Activated naive CD8-positive, alpha-beta T cell treated with anti-CD3 and anti-CD28 coated beads, Interleukin-2, amount 10 ng/mL, durations not matched to agents 7 days and 5 days (primary cell): ENCODE data around the gene TMTC2. TPM values are rescaled to one million over a fixed set of nuclear protein-coding genes. Genes with fewer than 3 reads are reported as not detected.

Experiments used
- ATAC-seq: fragments of 150-1000 bp; cut with Tn5 transposase; one replicate; pipeline ENCODE4 v1.10.0; 2021; ENCODE audit warnings: low read depth, moderate library complexity
- POLR2A ChIA-PET: fragments of 350-600 bp; sonication (Branson Sonifier 250); formaldehyde crosslinking; loops from one replicate; lab custom pipeline; 2021; ENCODE audit warnings: antibody characterized with exemption; lab: Charles Lee
- DNase-seq: peaks from one replicate; pipeline ENCODE4 v3.0.0; 2021
- H3K27ac Mint-ChIP-seq: one replicate; pipeline ENCODE4 v1.8.0; 2022; ENCODE audit warnings: mild to moderate bottlenecking, mixed read lengths
- H3K27me3 Mint-ChIP-seq: one replicate; pipeline ENCODE4 v1.8.0; 2022; ENCODE audit warnings: mild to moderate bottlenecking, moderate library complexity, mixed read lengths
- H3K36me3 Mint-ChIP-seq: one replicate; pipeline ENCODE4 v1.8.0; 2021; ENCODE audit warnings: mild to moderate bottlenecking, mixed read lengths
- H3K4me1 Mint-ChIP-seq: one replicate; pipeline ENCODE4 v1.8.0; 2021; ENCODE audit warnings: mixed read lengths
- H3K4me3 Mint-ChIP-seq: one replicate; pipeline ENCODE4 v1.8.0; 2022; ENCODE audit warnings: mild to moderate bottlenecking, moderate library complexity, mixed read lengths
- H3K9me3 Mint-ChIP-seq: one replicate; pipeline ENCODE4 v1.8.0; 2021; ENCODE audit warnings: mixed read lengths
- total RNA-seq, 2 experiments: library from RNA; stranded (reverse); gene quantifications; one replicate each; pipeline ENCODE4 v1.2.3, GENCODE V29; 2021

The TMTC2 gene
- total RNA-seq, 2 experiments from 2014 or later, result 3.3 to 4.1 TPM

GRCh38 chr12:82690006-82690405 is 3.3 kb downstream of the TMTC2 start:
- Mint-ChIP-seq H3K4me3 (no peak overlapping the region), H3K27me3 (no peaks in the 10 kb centered on the region), H3K4me1 (peaks cover 17% of the 10 kb centered on the region)

GRCh38 chr12:82691513-82691912 is 4.8 kb downstream of the TMTC2 start:
- no peak overlapping the region for H3K27ac Mint-ChIP-seq
- H3K27me3 Mint-ChIP-seq, result no peaks in the 10 kb centered on the region
- POLR2A ChIA-PET, result no interaction called here
- ATAC-seq (no peak), DNase-seq (no peak)
- no peaks in the 10 kb centered on the region for H3K9me3 Mint-ChIP-seq
- H3K4me3 Mint-ChIP-seq, result no peak overlapping the region
- peaks cover 13% of the 10 kb centered on the region for H3K4me1 Mint-ChIP-seq
- H3K36me3 Mint-ChIP-seq, result peaks cover 1% of the 10 kb centered on the region

More at GRCh38 chr12:82690006-82690405, 3.3 kb downstream of the TMTC2 start:
- Mint-ChIP-seq H3K9me3 (no peaks in the 10 kb centered on the region), H3K36me3 (peaks cover 1% of the 10 kb centered on the region), H3K27ac (no peak overlapping the region)
- DNase-seq, result no peak
- POLR2A ChIA-PET, result no interaction called here
- ATAC-seq, result no peak

GRCh38 chr12:82694276-82694675 is 7.6 kb downstream of the TMTC2 start:
- ATAC-seq, result no peak
- H3K36me3 Mint-ChIP-seq, result peaks cover 1% of the 10 kb centered on the region

GRCh38 chr12:82694970-82695369 is 8.3 kb downstream of the TMTC2 start:
- Mint-ChIP-seq H3K36me3 (peaks cover 1% of the 10 kb centered on the region), H3K27me3 (no peaks in the 10 kb centered on the region), H3K4me3 (no peak overlapping the region), H3K4me1 (no peaks in the 10 kb centered on the region), H3K27ac (no peak overlapping the region), H3K9me3 (no peaks in the 10 kb centered on the region)
- DNase-seq (no peak), ATAC-seq (no peak)
- POLR2A ChIA-PET, result no interaction called here

More at GRCh38 chr12:82694276-82694675, 7.6 kb downstream of the TMTC2 start:
- no peak for DNase-seq
- no peaks in the 10 kb centered on the region for H3K4me1 Mint-ChIP-seq
- no peaks in the 10 kb centered on the region for H3K27me3 Mint-ChIP-seq
- no peak overlapping the region for H3K4me3 Mint-ChIP-seq
- POLR2A ChIA-PET, result no interaction called here
- H3K27ac Mint-ChIP-seq, result no peak overlapping the region
- H3K9me3 Mint-ChIP-seq, result no peaks in the 10 kb centered on the region

GRCh38 chr12:82695531-82695930 is 8.8 kb downstream of the TMTC2 start:
- no peaks in the 10 kb centered on the region for H3K4me1 Mint-ChIP-seq
- POLR2A ChIA-PET, result no interaction called here

GRCh38 chr12:82696543-82696942 is 9.8 kb downstream of the TMTC2 start:
- ATAC-seq (no peak), DNase-seq (no peak)
- no peak overlapping the region for H3K27ac Mint-ChIP-seq
- POLR2A ChIA-PET, result no interaction called here
- H3K9me3 Mint-ChIP-seq, result no peaks in the 10 kb centered on the region
- H3K4me3 Mint-ChIP-seq, result no peak overlapping the region
- H3K27me3 Mint-ChIP-seq, result no peaks in the 10 kb centered on the region
- peaks cover 1% of the 10 kb centered on the region for H3K36me3 Mint-ChIP-seq
- no peaks in the 10 kb centered on the region for H3K4me1 Mint-ChIP-seq

More at GRCh38 chr12:82695531-82695930, 8.8 kb downstream of the TMTC2 start:
- Mint-ChIP-seq H3K27me3 (no peaks in the 10 kb centered on the region), H3K9me3 (no peaks in the 10 kb centered on the region), H3K27ac (no peak overlapping the region), H3K36me3 (peaks cover 1% of the 10 kb centered on the region), H3K4me3 (no peak overlapping the region)
- ATAC-seq (no peak), DNase-seq (no peak)

- Mint-ChIP-seq H3K4me1 (no peaks in the 10 kb centered on the region), H3K27ac (no peak overlapping the region), H3K4me3 (no peak overlapping the region), H3K9me3 (no peaks in the 10 kb centered on the region), H3K27me3 (no peaks in the 10 kb centered on the region), H3K36me3 (no peaks in the 10 kb centered on the region)
- DNase-seq, result no peak
- no peak for ATAC-seq
- POLR2A ChIA-PET, result no interaction called here
Observed at GRCh38 chr12:82698708-82699564, 12.2 kb downstream of the TMTC2 start.

GRCh38 chr12:82705774-82706173 is 19.1 kb downstream of the TMTC2 start:
- Mint-ChIP-seq H3K4me1 (no peaks in the 10 kb centered on the region), H3K9me3 (no peaks in the 10 kb centered on the region), H3K27me3 (no peaks in the 10 kb centered on the region), H3K36me3 (no peaks in the 10 kb centered on the region), H3K4me3 (no peak overlapping the region), H3K27ac (no peak overlapping the region)
- DNase-seq (no peak), ATAC-seq (no peak)
- POLR2A ChIA-PET, result no interaction called here

GRCh38 chr12:82708061-82708879 is 21.6 kb downstream of the TMTC2 start:
- Mint-ChIP-seq H3K27me3 (no peaks in the 10 kb centered on the region), H3K4me1 (no peaks in the 10 kb centered on the region), H3K9me3 (no peaks in the 10 kb centered on the region), H3K27ac (no peak overlapping the region), H3K36me3 (no peaks in the 10 kb centered on the region), H3K4me3 (no peak overlapping the region)
- DNase-seq, result no peak
- ATAC-seq, result no peak
- POLR2A ChIA-PET, result no interaction called here

GRCh38 chr12:82709794-82710355 is 23.2 kb downstream of the TMTC2 start:
- Mint-ChIP-seq H3K4me3 (no peak overlapping the region), H3K36me3 (no peaks in the 10 kb centered on the region), H3K9me3 (no peaks in the 10 kb centered on the region), H3K27me3 (no peaks in the 10 kb centered on the region), H3K4me1 (no peaks in the 10 kb centered on the region), H3K27ac (no peak overlapping the region)
- POLR2A ChIA-PET, result no interaction called here
- no peak for DNase-seq
- no peak for ATAC-seq

GRCh38 chr12:82710741-82711140 is 24.0 kb downstream of the TMTC2 start:
- no peaks in the 10 kb centered on the region for H3K36me3 Mint-ChIP-seq
- POLR2A ChIA-PET, result no interaction called here
- H3K27ac Mint-ChIP-seq, result no peak overlapping the region

GRCh38 chr12:82714427-82714826 is 27.7 kb downstream of the TMTC2 start:
- ATAC-seq (no peak), DNase-seq (no peak)
- Mint-ChIP-seq H3K4me1 (no peaks in the 10 kb centered on the region), H3K27ac (no peak overlapping the region), H3K9me3 (no peaks in the 10 kb centered on the region), H3K27me3 (no peaks in the 10 kb centered on the region), H3K4me3 (no peak overlapping the region), H3K36me3 (no peaks in the 10 kb centered on the region)
- POLR2A ChIA-PET, result no interaction called here

More at GRCh38 chr12:82710741-82711140, 24.0 kb downstream of the TMTC2 start:
- H3K9me3 Mint-ChIP-seq, result no peaks in the 10 kb centered on the region
- no peak for ATAC-seq
- DNase-seq, result no peak
- no peak overlapping the region for H3K4me3 Mint-ChIP-seq
- H3K27me3 Mint-ChIP-seq, result no peaks in the 10 kb centered on the region
- no peaks in the 10 kb centered on the region for H3K4me1 Mint-ChIP-seq

- no peaks in the 10 kb centered on the region for H3K9me3 Mint-ChIP-seq
- POLR2A ChIA-PET, result no interaction called here
- H3K36me3 Mint-ChIP-seq, result no peaks in the 10 kb centered on the region
- H3K4me1 Mint-ChIP-seq, result no peaks in the 10 kb centered on the region
- H3K27me3 Mint-ChIP-seq, result no peaks in the 10 kb centered on the region
- H3K4me3 Mint-ChIP-seq, result no peak overlapping the region
- ATAC-seq (no peak), DNase-seq (no peak)
- no peak overlapping the region for H3K27ac Mint-ChIP-seq
Observed at GRCh38 chr12:82721726-82722125, 35.0 kb downstream of the TMTC2 start.
